Hepatic stellate cell (primary cell): ENCODE data around the gene ZNF208.
"Not testable (repeated sequence)": the region's sequence is repeated elsewhere in the genome, so short reads cannot be mapped to it uniquely, and the experiment has no call there.

Source experiments
- DNase-seq: peaks from one replicate; pipeline ENCODE4 v3.0.0; 2011; ENCODE audit warnings: low spot score

ZNF208 gene

GRCh38 chr19:22010437-22011143 is at the start of gene ZNF208:
TSS of gene ZNF208 (minus strand) at chr19:22010943. CDS start at chr19:22010794, 149 bp downstream.
- not testable (repeated sequence) for DNase-seq

DNA sequence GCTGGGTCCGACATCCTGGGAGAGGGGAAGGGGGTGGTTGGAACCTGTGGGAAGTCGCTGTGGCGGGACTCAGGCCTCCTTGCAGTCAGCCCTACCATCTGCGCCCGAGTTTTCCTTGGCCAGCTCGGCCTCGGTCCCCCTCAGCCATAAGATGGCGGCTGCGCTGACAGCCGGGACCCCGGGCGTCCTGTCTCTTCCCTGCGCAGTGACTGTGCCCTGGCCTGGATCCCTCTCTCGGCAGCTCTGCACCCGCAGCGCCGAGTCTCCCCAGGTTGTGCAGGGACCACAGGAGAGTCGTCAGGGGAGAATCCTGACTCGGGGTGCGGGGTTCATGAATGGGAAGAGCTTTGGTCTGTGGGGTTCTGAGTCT is 41.9 kb upstream of the ZNF208 start:
- DNase-seq: no peak

DNA sequence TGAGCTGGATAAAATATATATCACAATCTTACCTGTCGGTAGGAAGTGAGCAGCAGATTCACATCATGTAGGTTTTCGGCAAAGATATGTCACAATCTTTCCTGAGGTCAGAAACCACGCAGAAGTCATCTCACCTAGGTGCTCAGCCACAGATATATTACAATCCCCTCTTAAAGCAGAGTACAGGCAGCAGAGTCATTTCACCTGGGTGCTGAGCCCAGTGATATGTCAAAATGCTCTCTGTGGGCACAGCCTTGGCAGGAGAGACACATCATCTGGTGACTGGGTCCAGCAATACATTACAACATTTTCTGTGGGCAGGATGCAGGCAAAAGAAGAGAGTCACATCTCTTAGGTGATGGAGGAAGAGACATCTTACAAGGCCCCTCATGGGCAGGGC is 30.4 kb upstream of the ZNF208 start:
- not testable (repeated sequence) for DNase-seq

GRCh38 chr19:22030680-22031079 is 19.9 kb upstream of the ZNF208 start:
- no peak for DNase-seq

DNA sequence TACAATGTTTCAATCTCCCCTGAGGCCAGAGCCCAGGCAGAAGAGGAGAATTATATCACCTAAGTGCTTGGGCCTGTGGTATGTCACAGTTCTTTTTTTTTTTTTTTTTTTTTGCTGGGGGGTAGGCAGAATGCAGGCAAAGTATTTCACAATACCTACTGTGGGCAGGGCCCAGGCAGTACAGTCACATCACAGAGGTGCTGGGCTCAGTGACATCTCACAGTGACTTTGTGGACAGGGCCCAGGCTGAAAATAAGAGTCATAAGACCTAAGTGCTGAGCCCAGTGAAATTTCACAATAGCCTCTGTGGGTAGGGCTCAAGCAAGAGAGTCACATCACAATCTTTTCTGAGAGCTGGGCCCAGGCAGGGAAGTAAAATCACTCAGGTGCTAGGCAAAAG is 15.9 kb upstream of the ZNF208 start:
- DNase-seq: no peak

GRCh38 chr19:22025539-22025938 is 14.8 kb upstream of the ZNF208 start:
- not testable (repeated sequence) for DNase-seq

- DNase-seq: no peak
Measured at GRCh38 chr19:21970466-21970865, 40.3 kb downstream of the ZNF208 start.

DNA sequence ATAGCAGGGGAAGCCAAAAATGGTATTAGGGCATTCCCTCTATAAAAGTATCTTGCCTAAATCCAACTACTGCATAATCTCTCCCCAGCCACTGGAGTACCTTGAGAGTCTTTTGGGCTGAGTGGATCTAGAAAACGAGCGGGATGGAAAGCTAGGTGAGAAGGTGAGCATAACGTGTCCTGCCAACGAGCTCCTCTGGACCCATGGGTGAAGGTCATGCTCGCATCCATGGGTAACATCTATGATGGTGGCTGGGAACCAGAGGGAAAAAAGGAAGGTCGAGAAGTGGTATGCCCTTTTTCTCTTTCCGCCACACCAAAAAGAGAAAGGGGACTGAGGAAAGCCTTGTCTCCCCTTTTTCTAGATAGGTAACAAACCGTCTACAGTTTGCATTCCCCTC is 63.0 kb downstream of the ZNF208 start:
- no peak for DNase-seq

DNA sequence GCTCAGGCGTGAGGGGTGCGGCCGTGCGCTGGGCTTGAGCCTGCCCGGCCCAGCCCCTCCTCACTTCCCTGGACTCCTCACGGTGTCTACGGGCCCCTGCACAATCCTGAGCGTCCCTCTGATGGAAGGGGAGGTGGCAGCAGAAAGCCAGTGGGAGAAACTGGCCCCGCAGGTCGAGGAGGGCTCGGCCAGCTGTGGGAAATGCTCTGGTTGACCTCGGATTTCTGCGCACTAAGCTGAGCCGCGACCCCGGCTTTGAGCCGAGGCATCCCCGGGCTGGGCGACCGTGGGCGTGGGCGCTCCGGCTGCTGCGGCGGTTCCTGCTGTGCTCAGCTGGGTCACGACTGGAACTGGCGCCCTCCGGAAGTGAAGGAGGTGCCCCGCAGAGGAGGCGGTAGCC is 70.1 kb downstream of the ZNF208 start:
- DNase-seq: no peak

GRCh38 chr19:21934593-21934992 is 76.2 kb downstream of the ZNF208 start:
- no peak for DNase-seq

GRCh38 chr19:21934131-21934530 is 76.6 kb downstream of the ZNF208 start:
- no peak for DNase-seq

- no peak for DNase-seq
Measured at GRCh38 chr19:21922276-21922675, 88.5 kb downstream of the ZNF208 start.

DNA sequence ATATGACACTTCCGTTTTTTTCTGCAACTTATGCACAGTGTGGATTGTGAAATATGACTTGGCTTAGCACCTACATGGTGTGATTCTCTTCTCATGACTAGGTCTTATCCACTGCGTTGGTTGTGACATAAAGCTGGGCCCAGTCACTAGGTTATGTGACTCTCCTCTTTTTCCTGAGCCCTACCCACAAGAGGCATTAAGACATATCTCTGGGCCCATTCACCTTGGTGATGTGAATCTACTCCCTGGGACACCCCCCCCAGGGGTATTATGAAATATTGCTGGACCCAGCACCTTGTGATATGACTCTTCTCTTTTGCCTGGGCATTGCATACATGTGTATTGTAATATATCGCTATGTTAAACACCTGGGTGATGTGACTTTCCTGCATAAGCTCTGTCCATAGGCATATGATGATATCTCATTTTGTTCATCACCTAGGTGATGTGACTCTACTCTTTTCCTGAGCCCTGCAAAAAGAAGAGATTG is 89.0 kb downstream of the ZNF208 start:
- DNase-seq: no peak

GRCh38 chr19:21915411-21915810 is 95.3 kb downstream of the ZNF208 start:
- DNase-seq: no peak

DNA sequence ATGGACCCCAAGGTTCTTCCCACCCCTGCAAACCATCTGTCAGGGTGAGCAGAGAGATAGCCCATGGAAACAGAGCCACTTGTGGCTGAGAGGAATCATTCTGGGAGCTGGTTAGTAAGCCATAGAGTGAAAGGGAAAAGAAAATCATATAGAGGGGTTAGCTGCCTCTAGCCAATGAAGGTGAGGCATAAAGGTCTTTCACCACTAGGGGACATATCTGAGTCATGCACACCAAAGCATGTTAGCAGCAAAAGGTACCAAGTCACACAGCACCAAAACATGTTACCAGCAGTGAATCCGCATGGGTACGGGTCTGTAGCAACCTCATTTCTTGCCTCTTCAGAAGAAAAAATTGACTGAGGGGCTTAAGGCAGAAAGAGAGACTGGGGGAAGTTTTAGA is 98.1 kb downstream of the ZNF208 start:
- no peak for DNase-seq

- DNase-seq: no peak
Measured at GRCh38 chr19:21910318-21910717, 100.4 kb downstream of the ZNF208 start.

GRCh38 chr19:21908066-21908465 is 102.7 kb downstream of the ZNF208 start:
- no peak for DNase-seq

- no peak for DNase-seq
Measured at GRCh38 chr19:21907516-21907915, 103.2 kb downstream of the ZNF208 start.

GRCh38 chr19:21902571-21902970 is 108.2 kb downstream of the ZNF208 start:
- DNase-seq: no peak

GRCh38 chr19:21901861-21902260 is 108.9 kb downstream of the ZNF208 start:
- no peak for DNase-seq

GRCh38 chr19:21900401-21900800 is 110.3 kb downstream of the ZNF208 start:
- DNase-seq: no peak

DNA sequence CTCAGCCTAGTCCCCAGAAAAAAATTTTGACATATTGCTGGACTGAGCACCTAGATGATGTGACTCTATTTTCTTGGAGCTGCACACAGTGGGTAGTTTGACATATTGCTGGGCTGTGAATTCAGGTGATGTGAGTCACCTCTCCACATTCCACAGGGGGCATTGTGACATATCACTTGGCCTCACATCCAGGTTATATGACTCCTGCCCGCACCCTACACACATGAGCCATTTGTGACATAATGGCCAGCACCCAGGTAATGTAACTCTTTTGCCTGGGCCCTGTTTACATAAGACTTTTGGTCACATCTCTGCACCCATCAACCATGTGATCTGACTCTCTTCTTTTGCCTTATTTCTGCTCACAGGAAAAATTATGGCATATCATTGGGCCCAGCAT is 119.7 kb downstream of the ZNF208 start:
- no peak for DNase-seq

DNA sequence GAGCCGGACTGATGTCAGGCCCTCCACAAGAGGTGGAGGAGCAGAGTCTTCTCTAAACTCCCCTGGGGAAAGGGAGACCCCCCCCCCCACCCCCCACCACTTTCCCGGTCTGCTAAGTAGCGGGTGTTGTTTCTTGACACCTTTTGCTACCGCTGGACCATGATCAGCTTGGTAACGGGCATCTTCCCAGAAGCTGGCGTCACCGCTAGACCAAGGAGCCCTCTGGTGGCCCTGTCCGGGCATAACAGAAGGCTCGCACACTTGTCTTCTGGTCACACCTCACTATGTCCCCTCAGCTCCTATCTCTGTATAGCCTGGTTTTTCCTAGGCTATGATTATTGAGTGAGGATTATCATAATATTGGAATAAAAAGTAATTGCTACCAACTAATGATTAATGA is 120.7 kb downstream of the ZNF208 start:
- DNase-seq: not testable (repeated sequence)

DNA sequence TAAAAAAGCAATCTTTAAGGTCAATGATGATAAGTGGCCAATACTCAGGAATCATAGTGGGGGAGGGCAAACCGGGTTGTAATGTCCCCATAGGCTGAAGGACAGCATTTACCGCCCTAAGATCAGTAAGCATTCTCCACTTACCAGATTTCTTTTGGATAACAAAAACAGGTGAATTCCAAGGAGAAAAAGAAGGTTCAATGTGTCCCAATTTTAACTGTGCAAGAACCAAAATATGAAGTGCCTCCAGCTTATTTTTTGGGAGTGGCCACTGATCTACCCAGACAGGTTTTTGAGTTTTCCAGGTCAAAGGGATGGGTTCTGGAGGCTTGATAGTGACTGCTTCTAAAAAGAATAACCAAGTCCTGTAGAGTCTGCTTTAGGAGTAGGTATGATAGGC is 125.2 kb downstream of the ZNF208 start:
- DNase-seq: not testable (repeated sequence)
